H1 (cell line): Measurements from ENCODE around the gene PHEX. TPM values are rescaled to one million over a fixed set of nuclear protein-coding genes. Genes with fewer than 3 reads are reported as not detected.

Experiments
- BACH1 ChIP-seq: IDR thresholded peaks from 2 replicates; pipeline ENCODE4 v1.6.1; 2012; ENCODE audit warnings: low read length, improper control_type of control experiment
- CHD1 ChIP-seq: IDR thresholded peaks from 2 replicates; pipeline ENCODE4 v1.6.1; 2012; ENCODE audit warnings: low read depth, low read length, improper control_type of control experiment
- POLR2A ChIP-seq, 2 experiments: IDR thresholded peaks; 1 replicate in 1 of 2; 2 replicates in 1 of 2; pipeline ENCODE4 v1.6.1; 2011; ENCODE audit warnings: low read depth in 2 of 2, low read length in 2 of 2, mild to moderate bottlenecking in 2 of 2; ENCODE audit errors: control extremely low read depth in 1 of 2
- RFX5 ChIP-seq: IDR thresholded peaks from 2 replicates; pipeline ENCODE4 v1.6.1; 2011; ENCODE audit warnings: low read depth, low read length, improper control_type of control experiment, borderline replicate concordance
- SAP30 ChIP-seq: fragments of 300-600 bp; sonication (generic); IDR thresholded peaks from 2 replicates; pipeline ENCODE4 v1.7.1; 2012; ENCODE audit warnings: low read length, moderate library complexity, mild to moderate bottlenecking, inconsistent platforms; ENCODE audit not compliant: insufficient read depth, insufficient replicate concordance
- SP2 ChIP-seq: IDR thresholded peaks from 2 replicates; pipeline ENCODE4 v1.6.1; 2012; ENCODE audit warnings: mild to moderate bottlenecking, low read length, inconsistent platforms
- SP4 ChIP-seq: IDR thresholded peaks from 2 replicates; pipeline ENCODE4 v1.6.1; 2012; ENCODE audit warnings: low read length, inconsistent platforms
- SUZ12 ChIP-seq: fragments of 200-600 bp; sonication (generic); IDR thresholded peaks from 2 replicates; pipeline ENCODE4 v1.6.1; 2012; ENCODE audit warnings: mild to moderate bottlenecking, inconsistent platforms, low read length, moderate library complexity, mixed read lengths
- TBP ChIP-seq: IDR thresholded peaks from 2 replicates; pipeline ENCODE4 v1.6.1; 2011; ENCODE audit warnings: low read depth, low read length, improper control_type of control experiment
- polyA plus RNA-seq, 7 experiments: library from polyadenylated mRNA; depleted of rRNA in 3 of 7; stranded (reverse) in 5 of 7; unstranded in 2 of 7; fragments of >200 nt in 5 of 7; fragments of 200-250 nt in 2 of 7; gene quantifications; 1 replicate in 5 of 7; 2 replicates in 1 of 7; 4 replicates in 1 of 7; pipeline versions ENCODE4 v1.2.1 to v1.2.3, GENCODE V29; 2011 to 2013; ENCODE audit warnings: missing spikeins in 2 of 7, mixed read lengths in 2 of 7
- total RNA-seq: library from RNA; stranded (reverse); fragmentation: NEBNext Ultra II Directional; extraction: Animal tissue kit (Norgen Biotek cat#: 25700); gene quantifications from 2 replicates; pipeline ENCODE4 v1.2.1, GENCODE V29; 2021
- TF ChIP-seq, protein P1 (sequence below): fragments of 300-600 bp; sonication (generic); IDR thresholded peaks from 2 replicates; pipeline ENCODE4 v1.7.1; 2012; ENCODE audit warnings: low read length, moderate library complexity, mild to moderate bottlenecking, inconsistent platforms; ENCODE audit not compliant: insufficient replicate concordance

The PHEX gene
- total and polyA plus RNA-seq, 2 of the 8 experiments (the other 6 are each of a cell fraction or from before 2014, with no cell fraction given), result 0.03 to 0.11 TPM

DNA sequence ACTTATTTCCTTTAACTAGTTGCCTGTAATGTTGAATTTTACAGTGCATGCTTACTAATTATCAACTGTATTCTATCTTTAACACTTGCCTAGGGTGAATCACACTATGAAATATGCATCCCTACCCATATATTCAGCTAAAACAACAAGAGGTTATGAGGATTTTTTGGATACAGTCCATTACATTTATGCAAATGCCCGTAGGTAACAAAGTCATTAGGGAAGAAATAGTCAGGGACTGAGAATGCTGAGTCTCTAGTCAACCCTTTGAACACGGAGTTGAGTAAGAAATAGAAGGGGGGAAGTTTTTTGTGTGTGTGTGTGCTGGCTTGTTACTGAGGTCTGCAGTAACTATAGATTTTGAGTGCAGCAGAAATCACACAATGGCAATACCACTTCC lies 214.5 kb downstream of the PHEX start (continued):
- TF ChIP-seq, protein P1, sequence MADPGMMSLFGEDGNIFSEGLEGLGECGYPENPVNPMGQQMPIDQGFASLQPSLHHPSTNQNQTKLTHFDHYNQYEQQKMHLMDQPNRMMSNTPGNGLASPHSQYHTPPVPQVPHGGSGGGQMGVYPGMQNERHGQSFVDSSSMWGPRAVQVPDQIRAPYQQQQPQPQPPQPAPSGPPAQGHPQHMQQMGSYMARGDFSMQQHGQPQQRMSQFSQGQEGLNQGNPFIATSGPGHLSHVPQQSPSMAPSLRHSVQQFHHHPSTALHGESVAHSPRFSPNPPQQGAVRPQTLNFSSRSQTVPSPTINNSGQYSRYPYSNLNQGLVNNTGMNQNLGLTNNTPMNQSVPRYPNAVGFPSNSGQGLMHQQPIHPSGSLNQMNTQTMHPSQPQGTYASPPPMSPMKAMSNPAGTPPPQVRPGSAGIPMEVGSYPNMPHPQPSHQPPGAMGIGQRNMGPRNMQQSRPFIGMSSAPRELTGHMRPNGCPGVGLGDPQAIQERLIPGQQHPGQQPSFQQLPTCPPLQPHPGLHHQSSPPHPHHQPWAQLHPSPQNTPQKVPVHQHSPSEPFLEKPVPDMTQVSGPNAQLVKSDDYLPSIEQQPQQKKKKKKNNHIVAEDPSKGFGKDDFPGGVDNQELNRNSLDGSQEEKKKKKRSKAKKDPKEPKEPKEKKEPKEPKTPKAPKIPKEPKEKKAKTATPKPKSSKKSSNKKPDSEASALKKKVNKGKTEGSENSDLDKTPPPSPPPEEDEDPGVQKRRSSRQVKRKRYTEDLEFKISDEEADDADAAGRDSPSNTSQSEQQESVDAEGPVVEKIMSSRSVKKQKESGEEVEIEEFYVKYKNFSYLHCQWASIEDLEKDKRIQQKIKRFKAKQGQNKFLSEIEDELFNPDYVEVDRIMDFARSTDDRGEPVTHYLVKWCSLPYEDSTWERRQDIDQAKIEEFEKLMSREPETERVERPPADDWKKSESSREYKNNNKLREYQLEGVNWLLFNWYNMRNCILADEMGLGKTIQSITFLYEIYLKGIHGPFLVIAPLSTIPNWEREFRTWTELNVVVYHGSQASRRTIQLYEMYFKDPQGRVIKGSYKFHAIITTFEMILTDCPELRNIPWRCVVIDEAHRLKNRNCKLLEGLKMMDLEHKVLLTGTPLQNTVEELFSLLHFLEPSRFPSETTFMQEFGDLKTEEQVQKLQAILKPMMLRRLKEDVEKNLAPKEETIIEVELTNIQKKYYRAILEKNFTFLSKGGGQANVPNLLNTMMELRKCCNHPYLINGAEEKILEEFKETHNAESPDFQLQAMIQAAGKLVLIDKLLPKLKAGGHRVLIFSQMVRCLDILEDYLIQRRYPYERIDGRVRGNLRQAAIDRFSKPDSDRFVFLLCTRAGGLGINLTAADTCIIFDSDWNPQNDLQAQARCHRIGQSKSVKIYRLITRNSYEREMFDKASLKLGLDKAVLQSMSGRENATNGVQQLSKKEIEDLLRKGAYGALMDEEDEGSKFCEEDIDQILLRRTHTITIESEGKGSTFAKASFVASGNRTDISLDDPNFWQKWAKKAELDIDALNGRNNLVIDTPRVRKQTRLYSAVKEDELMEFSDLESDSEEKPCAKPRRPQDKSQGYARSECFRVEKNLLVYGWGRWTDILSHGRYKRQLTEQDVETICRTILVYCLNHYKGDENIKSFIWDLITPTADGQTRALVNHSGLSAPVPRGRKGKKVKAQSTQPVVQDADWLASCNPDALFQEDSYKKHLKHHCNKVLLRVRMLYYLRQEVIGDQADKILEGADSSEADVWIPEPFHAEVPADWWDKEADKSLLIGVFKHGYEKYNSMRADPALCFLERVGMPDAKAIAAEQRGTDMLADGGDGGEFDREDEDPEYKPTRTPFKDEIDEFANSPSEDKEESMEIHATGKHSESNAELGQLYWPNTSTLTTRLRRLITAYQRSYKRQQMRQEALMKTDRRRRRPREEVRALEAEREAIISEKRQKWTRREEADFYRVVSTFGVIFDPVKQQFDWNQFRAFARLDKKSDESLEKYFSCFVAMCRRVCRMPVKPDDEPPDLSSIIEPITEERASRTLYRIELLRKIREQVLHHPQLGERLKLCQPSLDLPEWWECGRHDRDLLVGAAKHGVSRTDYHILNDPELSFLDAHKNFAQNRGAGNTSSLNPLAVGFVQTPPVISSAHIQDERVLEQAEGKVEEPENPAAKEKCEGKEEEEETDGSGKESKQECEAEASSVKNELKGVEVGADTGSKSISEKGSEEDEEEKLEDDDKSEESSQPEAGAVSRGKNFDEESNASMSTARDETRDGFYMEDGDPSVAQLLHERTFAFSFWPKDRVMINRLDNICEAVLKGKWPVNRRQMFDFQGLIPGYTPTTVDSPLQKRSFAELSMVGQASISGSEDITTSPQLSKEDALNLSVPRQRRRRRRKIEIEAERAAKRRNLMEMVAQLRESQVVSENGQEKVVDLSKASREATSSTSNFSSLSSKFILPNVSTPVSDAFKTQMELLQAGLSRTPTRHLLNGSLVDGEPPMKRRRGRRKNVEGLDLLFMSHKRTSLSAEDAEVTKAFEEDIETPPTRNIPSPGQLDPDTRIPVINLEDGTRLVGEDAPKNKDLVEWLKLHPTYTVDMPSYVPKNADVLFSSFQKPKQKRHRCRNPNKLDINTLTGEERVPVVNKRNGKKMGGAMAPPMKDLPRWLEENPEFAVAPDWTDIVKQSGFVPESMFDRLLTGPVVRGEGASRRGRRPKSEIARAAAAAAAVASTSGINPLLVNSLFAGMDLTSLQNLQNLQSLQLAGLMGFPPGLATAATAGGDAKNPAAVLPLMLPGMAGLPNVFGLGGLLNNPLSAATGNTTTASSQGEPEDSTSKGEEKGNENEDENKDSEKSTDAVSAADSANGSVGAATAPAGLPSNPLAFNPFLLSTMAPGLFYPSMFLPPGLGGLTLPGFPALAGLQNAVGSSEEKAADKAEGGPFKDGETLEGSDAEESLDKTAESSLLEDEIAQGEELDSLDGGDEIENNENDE, result no peak
- no peak for TF ChIP-seq POLR2A (IDR thresholded peaks at IDR 0.05; ENCODE audit: control extremely low read depth in 1 of 2, low read depth in 2 of 2, low read length in 2 of 2)
- no peak for TF ChIP-seq RFX5
- no peak for TF ChIP-seq SP4
- no peak for TF ChIP-seq SP2
- TF ChIP-seq SAP30, result no peak
- no peak for TF ChIP-seq SUZ12
- TF ChIP-seq CHD1, result no peak
- no peak for TF ChIP-seq BACH1
- TF ChIP-seq TBP, result no peak
